Ishikawa (cell line): Measurements from ENCODE around the gene HGS.
A peak's percentile ranks its signal among the peaks of the same experiment; 100 is the strongest.

Experiments
- CEBPB ChIP-seq: IDR thresholded peaks from 2 replicates; pipeline ENCODE4 v1.6.1; 2012
- CREB1 ChIP-seq: IDR thresholded peaks from 2 replicates; pipeline ENCODE4 v1.6.1; 2012; ENCODE audit warnings: low read depth
- EGR1 ChIP-seq: IDR thresholded peaks from 2 replicates; pipeline ENCODE4 v1.6.1; 2012
- EP300 ChIP-seq: IDR thresholded peaks from 2 replicates; pipeline ENCODE4 v1.6.1; 2012; ENCODE audit warnings: borderline replicate concordance
- FOXM1 ChIP-seq: IDR thresholded peaks from 2 replicates; pipeline ENCODE4 v1.6.1; 2012; ENCODE audit warnings: low read depth, borderline replicate concordance
- MAX ChIP-seq: IDR thresholded peaks from 2 replicates; pipeline ENCODE4 v1.6.1; 2012
- NFIC ChIP-seq: IDR thresholded peaks from 2 replicates; pipeline ENCODE4 v1.6.1; 2012
- RAD21 ChIP-seq: IDR thresholded peaks from 2 replicates; pipeline ENCODE4 v1.6.1; 2012; ENCODE audit warnings: low read depth
- REST ChIP-seq: IDR thresholded peaks from 2 replicates; pipeline ENCODE4 v1.6.1; 2012; ENCODE audit warnings: low read depth, mild to moderate bottlenecking
- TAF1 ChIP-seq: IDR thresholded peaks from 2 replicates; pipeline ENCODE4 v1.6.1; 2012; ENCODE audit warnings: low read depth, mild to moderate bottlenecking
- TCF12 ChIP-seq: IDR thresholded peaks from 2 replicates; pipeline ENCODE4 v1.6.1; 2012; ENCODE audit warnings: low read depth
- TEAD4 ChIP-seq: IDR thresholded peaks from 2 replicates; pipeline ENCODE4 v1.6.1; 2012
- USF1 ChIP-seq: IDR thresholded peaks from 2 replicates; pipeline ENCODE4 v1.6.1; 2012
- YY1 ChIP-seq: IDR thresholded peaks from 2 replicates; pipeline ENCODE4 v1.6.1; 2012; ENCODE audit warnings: low read depth
- ZBTB7A ChIP-seq: IDR thresholded peaks from 2 replicates; pipeline ENCODE4 v1.6.1; 2012; ENCODE audit warnings: low read depth

HGS gene

GRCh38 chr17:81690549-81690948, 6.7 kb downstream of the HGS start:
- TF ChIP-seq EGR1 (no peak), CREB1 (no peak), REST (no peak), RAD21 (no peak), MAX (no peak), YY1 (no peak), TEAD4 (no peak), EP300 (no peak), TAF1 (no peak), NFIC (no peak), CEBPB (no peak), USF1 (no peak), FOXM1 (no peak), TCF12 (no peak), ZBTB7A (no peak)

- TF ChIP-seq TCF12 (no peak), EP300 (no peak), CREB1 (no peak), EGR1 (no peak), ZBTB7A (no peak)
These were observed 7.4 kb downstream of the HGS start for GRCh38 chr17:81691196-81691595.

GRCh38 chr17:81691608-81692007, 7.8 kb downstream of the HGS start:
- TF ChIP-seq FOXM1: no peak
- no peak for TF ChIP-seq RAD21
- TF ChIP-seq REST: no peak
- no peak for TF ChIP-seq CREB1
- TF ChIP-seq TAF1: no peak

GRCh38 chr17:81693509-81694210, 9.8 kb downstream of the HGS start:
- TF ChIP-seq USF1: no peak
- TF ChIP-seq YY1: no peak
- peak; percentile 25; the same call in 1 of the 2 replicates for TF ChIP-seq RAD21

- TF ChIP-seq TAF1 (no peak), YY1 (no peak), NFIC (no peak), RAD21 (no peak), ZBTB7A (no peak), EGR1 (no peak), TCF12 (no peak), REST (no peak), TEAD4 (no peak), EP300 (no peak), CEBPB (no peak), CREB1 (no peak)
These were observed 11.0 kb downstream of the HGS start for GRCh38 chr17:81694810-81695209.
